Activated T-helper 2 cell treated with anti-CD3 and anti-CD28 coated beads, Interferon-gamma antibody, Interleukin-2, Interleukin-4, amounts not matched to agents 10 μg/mL and 5 μg/mL and 100 μg/mL, durations not matched to agents 14 hours and 24 hours and 36 hours (primary cell): ENCODE measurements around the gene SSR4. TPM values are rescaled to one million over a fixed set of nuclear protein-coding genes. Genes with fewer than 3 reads are reported as not detected.

Source experiments
- DNase-seq: peaks from one replicate; pipeline ENCODE4 v3.0.0; 2021; ENCODE audit warnings: low spot score
- H3K27ac Mint-ChIP-seq: one replicate; pipeline ENCODE4 v1.8.0; 2021; ENCODE audit warnings: mixed read lengths
- H3K27me3 Mint-ChIP-seq: one replicate; pipeline ENCODE4 v1.8.0; 2021; ENCODE audit warnings: low read depth, mixed read lengths
- H3K36me3 Mint-ChIP-seq: one replicate; pipeline ENCODE4 v1.8.0; 2021; ENCODE audit warnings: low read depth, mixed read lengths
- H3K4me1 Mint-ChIP-seq: one replicate; pipeline ENCODE4 v1.8.0; 2021; ENCODE audit warnings: low read depth, mixed read lengths
- H3K4me3 Mint-ChIP-seq: one replicate; pipeline ENCODE4 v1.8.0; 2021; ENCODE audit warnings: low read depth, mild to moderate bottlenecking, moderate library complexity, mixed read lengths
- H3K9me3 Mint-ChIP-seq: one replicate; pipeline ENCODE4 v1.8.0; 2021; ENCODE audit warnings: mixed read lengths
- intact Hi-C: fragments of 100-400 bp; cut with micrococcal nuclease; formaldehyde crosslinking; loops from one replicate; pipeline ENCODE4 v1.15.1; 2023
- total RNA-seq: library from RNA; stranded (reverse); gene quantifications from 2 replicates; pipeline ENCODE4 v1.2.3, GENCODE V29; 2022

SSR4 gene
- total RNA-seq, 1 donor from 2014 or later = 303 TPM

- no peaks in the 10 kb centered on the region for H3K36me3 Mint-ChIP-seq
- H3K4me1 Mint-ChIP-seq = peaks cover 11% of the 10 kb centered on the region
- intact Hi-C loops = no loop called here
- H3K27me3 Mint-ChIP-seq = peaks cover 31% of the 10 kb centered on the region
- no peaks in the 10 kb centered on the region for H3K9me3 Mint-ChIP-seq
- no peak for DNase-seq
- no peak overlapping the region for H3K4me3 Mint-ChIP-seq
- no peak overlapping the region for H3K27ac Mint-ChIP-seq
Measured at GRCh38 chrX:153827016-153827415, 32.5 kb downstream of the SSR4 start.

GRCh38 chrX:153827903-153828302 lies 33.4 kb downstream of the SSR4 start:
- intact Hi-C loops = no loop called here
- DNase-seq = no peak
- no peaks in the 10 kb centered on the region for H3K9me3 Mint-ChIP-seq
- no peak overlapping the region for H3K27ac Mint-ChIP-seq
- H3K36me3 Mint-ChIP-seq = no peaks in the 10 kb centered on the region
- no peak overlapping the region for H3K4me3 Mint-ChIP-seq
- peaks cover 34% of the 10 kb centered on the region for H3K27me3 Mint-ChIP-seq
- peaks cover 3% of the 10 kb centered on the region for H3K4me1 Mint-ChIP-seq

- intact Hi-C loops = no loop called here
- no peaks in the 10 kb centered on the region for H3K9me3 Mint-ChIP-seq
- no peak overlapping the region for H3K27ac Mint-ChIP-seq
- peaks cover 38% of the 10 kb centered on the region for H3K27me3 Mint-ChIP-seq
- no peak overlapping the region for H3K4me3 Mint-ChIP-seq
- no peak for DNase-seq
- peaks cover 3% of the 10 kb centered on the region for H3K4me1 Mint-ChIP-seq
- H3K36me3 Mint-ChIP-seq = no peaks in the 10 kb centered on the region
Measured at GRCh38 chrX:153828308-153828707, 33.8 kb downstream of the SSR4 start.

- no peaks in the 10 kb centered on the region for H3K9me3 Mint-ChIP-seq
- no peak overlapping the region for H3K27ac Mint-ChIP-seq
- peaks cover 3% of the 10 kb centered on the region for H3K4me1 Mint-ChIP-seq
- no peaks in the 10 kb centered on the region for H3K36me3 Mint-ChIP-seq
- no peak for DNase-seq
- no peak overlapping the region for H3K4me3 Mint-ChIP-seq
- peaks cover 38% of the 10 kb centered on the region for H3K27me3 Mint-ChIP-seq
- intact Hi-C loops = no loop called here
Measured at GRCh38 chrX:153828723-153829548, 34.5 kb downstream of the SSR4 start.

GRCh38 chrX:153829549-153829798 lies 35.0 kb downstream of the SSR4 start:
- H3K4me1 Mint-ChIP-seq = peaks cover 3% of the 10 kb centered on the region
- H3K36me3 Mint-ChIP-seq = no peaks in the 10 kb centered on the region
- peaks cover 34% of the 10 kb centered on the region for H3K27me3 Mint-ChIP-seq
- no peak for DNase-seq
- H3K9me3 Mint-ChIP-seq = no peaks in the 10 kb centered on the region
- H3K4me3 Mint-ChIP-seq = no peak overlapping the region
- intact Hi-C loops = no loop called here
- H3K27ac Mint-ChIP-seq = no peak overlapping the region

- Mint-ChIP-seq H3K4me3 (no peak within 1 kb of the TSS), H3K27ac (no peak within 1 kb of the TSS), H3K36me3 (no peaks in the 10 kb centered on the region)
Measured at GRCh38 chrX:153829799-153830639, 35.6 kb downstream of the SSR4 start, which contains the start of gene PDZD4. PDZD4 (minus strand) TSS chrX:153830544; CDS start chrX:153830298, 246 bp downstream.

GRCh38 chrX:153830640-153831428 lies 36.4 kb downstream of the SSR4 start:
- DNase-seq = no peak
- H3K27ac Mint-ChIP-seq = no peak overlapping the region
- peaks cover 3% of the 10 kb centered on the region for H3K4me1 Mint-ChIP-seq
- H3K9me3 Mint-ChIP-seq = no peaks in the 10 kb centered on the region
- no peak overlapping the region for H3K4me3 Mint-ChIP-seq
- intact Hi-C loops = no loop called here
- H3K36me3 Mint-ChIP-seq = no peaks in the 10 kb centered on the region
- H3K27me3 Mint-ChIP-seq = peaks cover 34% of the 10 kb centered on the region

More at GRCh38 chrX:153829799-153830639, 35.6 kb downstream of the SSR4 start, which contains the start of gene PDZD4:
- Mint-ChIP-seq H3K4me1 (peaks cover 3% of the 10 kb centered on the region), H3K27me3 (peaks cover 34% of the 10 kb centered on the region), H3K9me3 (no peaks in the 10 kb centered on the region)
- no peak for DNase-seq
- intact Hi-C loops = no loop called here

GRCh38 chrX:153831429-153832150 lies 37.1 kb downstream of the SSR4 start:
- intact Hi-C loops = no loop called here
- Mint-ChIP-seq H3K27ac (no peak overlapping the region), H3K4me3 (peak overlapping the region; percentile 37), H3K9me3 (no peaks in the 10 kb centered on the region), H3K27me3 (peaks cover 36% of the 10 kb centered on the region), H3K36me3 (no peaks in the 10 kb centered on the region), H3K4me1 (peaks cover 3% of the 10 kb centered on the region)
- no peak for DNase-seq

- H3K9me3 Mint-ChIP-seq = no peaks in the 10 kb centered on the region
- H3K4me3 Mint-ChIP-seq = no peak overlapping the region
- no peaks in the 10 kb centered on the region for H3K4me1 Mint-ChIP-seq
- intact Hi-C loops = no loop called here
- H3K27ac Mint-ChIP-seq = no peak overlapping the region
- H3K27me3 Mint-ChIP-seq = peaks cover 26% of the 10 kb centered on the region
- H3K36me3 Mint-ChIP-seq = no peaks in the 10 kb centered on the region
- no peak for DNase-seq
Measured at GRCh38 chrX:153832728-153833127, 38.3 kb downstream of the SSR4 start.

- Mint-ChIP-seq H3K9me3 (no peaks in the 10 kb centered on the region), H3K4me1 (no peaks in the 10 kb centered on the region), H3K27ac (no peak overlapping the region), H3K4me3 (no peak overlapping the region), H3K27me3 (peaks cover 14% of the 10 kb centered on the region), H3K36me3 (no peaks in the 10 kb centered on the region)
- no peak for DNase-seq
- intact Hi-C loops = no loop called here
Measured at GRCh38 chrX:153836921-153837320, 42.5 kb downstream of the SSR4 start.

GRCh38 chrX:153844509-153845082 lies 50.1 kb downstream of the SSR4 start:
- intact Hi-C loops = no loop called here
- no peaks in the 10 kb centered on the region for H3K9me3 Mint-ChIP-seq
- H3K4me1 Mint-ChIP-seq = no peaks in the 10 kb centered on the region
- peaks cover 26% of the 10 kb centered on the region for H3K27me3 Mint-ChIP-seq
- DNase-seq = no peak
- H3K36me3 Mint-ChIP-seq = no peaks in the 10 kb centered on the region
- H3K4me3 Mint-ChIP-seq = no peak overlapping the region
- H3K27ac Mint-ChIP-seq = no peak overlapping the region

GRCh38 chrX:153845195-153845594 lies 50.7 kb downstream of the SSR4 start:
- Mint-ChIP-seq H3K9me3 (no peaks in the 10 kb centered on the region), H3K27me3 (peaks cover 26% of the 10 kb centered on the region), H3K36me3 (no peaks in the 10 kb centered on the region), H3K4me3 (no peak overlapping the region), H3K27ac (no peak overlapping the region), H3K4me1 (no peaks in the 10 kb centered on the region)
- DNase-seq = no peak
- intact Hi-C loops = no loop called here
